AG09319 (cell line): Measurements from ENCODE around the gene HLF.

ENCODE experiments used
- DNase-seq: peaks from one replicate; pipeline ENCODE4 v3.0.0-alpha.2; 2010; ENCODE audit warnings: low read depth; ENCODE audit errors: extremely low read depth
- CTCF ChIP-seq: IDR thresholded peaks from 2 replicates; pipeline ENCODE4 v1.5.1; 2011; ENCODE audit warnings: low read depth, mild to moderate bottlenecking, inconsistent platforms, low read length, moderate library complexity

Gene HLF

DNA sequence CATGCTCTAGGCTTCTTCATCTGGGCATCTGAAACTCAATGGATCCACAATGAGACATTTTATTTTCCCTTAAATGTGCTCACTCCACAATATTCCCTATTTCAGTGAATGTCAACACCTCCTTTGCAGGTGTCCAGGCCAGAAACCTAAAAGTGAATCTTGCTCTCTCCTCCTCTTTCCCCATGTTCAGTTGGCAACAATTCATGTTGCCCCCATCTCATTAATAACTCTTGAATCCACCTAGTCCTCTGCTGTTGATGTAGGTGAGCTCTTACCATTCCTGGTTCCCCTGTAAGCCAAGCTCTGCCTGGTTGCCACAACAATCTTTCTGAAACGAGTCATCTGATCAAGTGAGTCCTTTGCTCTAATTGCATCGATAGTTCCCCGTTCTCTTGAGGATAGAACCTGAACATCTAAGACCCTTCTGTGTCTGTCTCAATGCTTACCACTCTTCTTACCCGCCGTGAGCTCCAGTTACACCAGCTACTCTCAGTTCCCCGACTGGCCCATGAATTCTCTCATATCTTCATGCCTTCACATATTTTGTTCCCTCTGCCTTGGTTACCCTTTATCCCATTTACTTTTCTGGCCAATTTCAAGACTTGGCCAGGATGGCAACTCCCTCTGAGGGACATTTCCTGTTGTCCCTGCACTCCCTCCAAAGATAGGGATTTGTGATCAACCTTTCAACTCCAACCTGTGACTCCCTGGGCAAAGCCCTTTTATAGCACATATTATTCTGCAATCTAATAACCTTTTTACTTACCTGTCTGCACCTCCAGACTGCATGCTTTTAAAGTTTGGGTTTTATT lies 35.9 kb downstream of the HLF start:
- TF ChIP-seq CTCF: no peak
- no peak for DNase-seq

DNA sequence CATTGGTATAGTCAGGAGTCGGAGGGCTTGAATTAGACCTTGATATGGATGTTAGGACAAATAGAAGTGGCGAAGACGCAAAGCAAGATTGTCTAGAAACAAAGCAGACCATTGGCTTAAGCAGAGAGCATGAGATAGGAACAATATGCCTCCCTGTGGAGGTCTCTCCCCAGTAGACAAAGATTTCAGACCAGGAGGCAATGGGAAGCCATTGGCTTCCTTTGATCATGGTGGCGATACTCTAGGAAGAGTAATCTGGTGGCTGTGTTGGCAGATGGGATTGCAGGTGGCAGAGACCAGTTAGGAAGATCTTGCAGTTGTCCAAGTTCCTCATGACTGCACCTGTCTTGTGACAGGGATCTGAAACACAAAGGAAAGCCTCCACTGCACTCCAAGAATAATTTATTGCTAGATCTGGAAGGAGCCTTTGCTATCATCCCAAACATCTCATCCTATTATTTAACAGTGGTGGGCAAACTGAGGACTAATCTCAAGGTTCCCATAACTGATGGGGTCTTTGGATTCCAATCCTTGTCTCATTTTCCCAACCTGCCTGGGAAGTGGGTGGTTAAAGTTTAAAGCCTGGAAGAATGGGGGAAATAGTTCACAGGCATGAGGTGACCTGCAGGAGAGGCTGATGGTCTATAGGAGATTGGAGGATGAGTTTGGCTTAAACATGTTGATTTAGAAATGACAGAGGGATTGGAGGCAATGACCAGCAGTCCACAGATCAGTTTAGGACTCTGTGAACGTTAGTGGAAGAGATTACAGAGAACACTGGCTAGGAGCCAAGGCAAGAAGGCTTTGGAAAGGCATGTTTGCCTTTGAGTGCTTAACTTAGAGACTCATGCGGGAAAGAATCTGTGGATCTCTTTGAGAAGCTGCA lies 37.0 kb downstream of the HLF start:
- TF ChIP-seq CTCF: no peak
- no peak for DNase-seq

DNA sequence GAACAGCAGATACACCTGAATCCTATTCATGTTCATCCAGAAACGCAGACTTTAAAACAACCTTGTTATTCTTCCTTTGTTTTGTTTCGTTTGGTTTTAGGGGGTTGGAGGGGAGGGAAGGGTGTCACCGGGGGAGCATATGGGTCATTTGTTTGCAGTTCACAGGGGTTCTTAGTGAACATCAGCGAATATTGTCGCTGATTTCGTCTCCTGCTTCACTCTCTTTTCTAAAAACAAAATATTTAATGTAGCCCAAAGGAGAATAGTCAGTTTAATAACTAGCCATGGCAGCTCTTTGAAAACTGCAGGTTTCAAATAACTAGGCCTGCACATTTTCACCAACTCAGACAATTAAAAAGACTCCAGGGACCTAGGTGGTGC lies 37.6 kb downstream of the HLF start:
- no peak for TF ChIP-seq CTCF
- DNase-seq: no peak

DNA sequence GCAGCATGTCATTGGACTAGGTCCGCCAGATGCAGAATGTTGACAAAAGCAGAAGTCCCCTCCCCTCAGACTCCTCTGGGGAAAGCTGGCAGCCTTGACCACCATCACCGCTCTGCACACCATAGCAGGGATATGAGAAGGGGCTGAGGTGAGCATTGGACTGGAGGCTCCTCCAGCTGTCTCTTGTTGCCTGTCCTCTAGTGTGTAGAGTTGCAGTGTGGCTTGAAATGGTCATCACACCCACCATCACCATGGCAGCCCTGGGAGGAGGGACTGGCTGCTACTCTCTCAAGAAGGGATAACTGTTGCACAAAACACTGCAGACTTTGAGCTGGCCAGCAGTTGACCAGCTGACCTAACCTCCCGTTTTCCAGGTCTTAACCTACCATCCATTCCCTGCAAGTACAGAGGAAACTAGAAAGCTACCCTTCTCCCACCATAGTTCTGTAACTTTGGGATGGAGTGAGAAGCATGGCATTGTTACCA lies 38.3 kb downstream of the HLF start:
- no peak for DNase-seq
- TF ChIP-seq CTCF: no peak

DNA sequence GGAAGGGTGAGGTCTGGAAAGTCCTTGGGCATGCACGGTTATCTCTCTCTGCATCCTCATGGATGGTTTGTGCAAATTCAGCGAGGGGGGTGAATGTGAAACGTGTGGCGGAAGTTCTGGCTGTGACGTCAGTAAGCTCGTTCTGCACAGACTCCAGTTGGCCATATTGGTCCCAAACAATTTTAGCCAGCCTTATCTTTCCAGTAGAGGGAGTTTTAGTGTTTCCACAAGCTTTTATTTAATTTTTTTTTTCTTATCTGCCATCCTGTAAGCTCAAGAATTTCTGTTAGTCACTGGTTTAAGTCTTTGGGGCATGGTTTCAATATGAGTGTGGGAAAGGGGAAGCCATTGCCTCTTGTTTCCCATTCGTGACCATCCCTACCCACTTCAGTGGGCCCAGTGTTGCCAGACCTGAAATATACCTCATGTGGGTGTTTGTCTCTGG lies 39.0 kb downstream of the HLF start:
- TF ChIP-seq CTCF: peak; percentile 11
- DNase-seq: no peak

GRCh38 chr17:55304171-55304859 lies 39.6 kb downstream of the HLF start:
- DNase-seq: no peak
- TF ChIP-seq CTCF: no peak
